SK-N-SH (cell line): ENCODE measurements around the gene SEPTIN2. TPM values are rescaled to one million over a fixed set of nuclear protein-coding genes. Genes with fewer than 3 reads are reported as not detected.

Source experiments
- CTCF ChIA-PET: fragments of 300-600, 350-600 bp; formaldehyde crosslinking; extraction: SDS; loops from one replicate; lab custom pipeline; 2021; lab: Yijun Ruan, JAX
- POLR2A ChIA-PET: fragments of 350-600 bp; sonication (Branson Sonifier 250); formaldehyde crosslinking; extraction: SDS; loops from one replicate; lab custom pipeline; 2020; ENCODE audit warnings: antibody characterized with exemption, inconsistent platforms; lab: Yijun Ruan, JAX
- DNase-seq: peaks from one replicate; pipeline ENCODE4 v3.0.0; 2012
- H2AFZ ChIP-seq: fragments of 200-600 bp; sonication (generic); 2 replicates; pipeline ENCODE4 v1.8.1; 2016; ENCODE audit warnings: antibody characterized with exemption, mild to moderate bottlenecking, low read depth
- H3F3A ChIP-seq: fragments of 200-600 bp; sonication (generic); replicated peaks from 2 replicates; pipeline ENCODE3; 2016; ENCODE audit warnings: antibody characterized with exemption, mild to moderate bottlenecking; ENCODE audit not compliant: insufficient read depth
- H3K27ac ChIP-seq, 2 experiments: fragments of 200-500 bp in 1 of 2; fragments of 200-600 bp in 1 of 2; sonication (Bioruptor generic) in 1 of 2; sonication (generic), shearing (Covaris generic) in 1 of 2; 2 replicates each; pipeline versions ENCODE4 v1.5.1 to v1.6.1; 2014 to 2016; ENCODE audit warnings: low read depth in 2 of 2, inconsistent platforms in 1 of 2, low read length in 1 of 2, mild to moderate bottlenecking in 1 of 2, mixed read lengths in 1 of 2
- H3K27me3 ChIP-seq: fragments of 200-600 bp; sonication (generic), shearing (Covaris generic); 2 replicates; pipeline ENCODE4 v1.6.1; 2016; ENCODE audit warnings: mixed run types; ENCODE audit not compliant: insufficient read depth
- H3K36me3 ChIP-seq, 2 experiments: fragments of 200-500 bp in 1 of 2; fragments of 200-600 bp in 1 of 2; sonication (Bioruptor generic) in 1 of 2; sonication (generic) in 1 of 2; replicated peaks in 1 of 2; 2 replicates each; pipeline versions ENCODE3 to v1.5.1; 2014 to 2016; ENCODE audit warnings: low read length in 1 of 2, mild to moderate bottlenecking in 1 of 2; ENCODE audit not compliant: insufficient read depth in 2 of 2, control insufficient read depth in 1 of 2
- H3K4me1 ChIP-seq, 2 experiments: fragments of 200-500 bp in 1 of 2; fragments of 200-600 bp in 1 of 2; sonication (Bioruptor generic) in 1 of 2; sonication (generic), shearing (Covaris generic) in 1 of 2; 2 replicates each; pipeline versions ENCODE4 v1.5.1 to v1.6.1; 2014 to 2016; ENCODE audit warnings: low read depth in 1 of 2, low read length in 1 of 2, mixed run types in 1 of 2; ENCODE audit not compliant: insufficient read depth in 2 of 2, control insufficient read depth in 1 of 2
- H3K4me2 ChIP-seq: fragments of 200-600 bp; sonication (generic), shearing (Covaris generic); 2 replicates; pipeline ENCODE4 v1.6.1; 2017; ENCODE audit warnings: mixed run types
- H3K4me3 ChIP-seq, 2 experiments: fragments of 200-500 bp in 1 of 2; fragments of 200-600 bp in 1 of 2; sonication (Bioruptor generic) in 1 of 2; sonication (generic), shearing (Covaris generic) in 1 of 2; 2 replicates each; pipeline versions ENCODE4 v1.5.1 to v1.8.1; 2014 to 2016; ENCODE audit warnings: low read depth in 2 of 2, inconsistent platforms in 1 of 2, low read length in 1 of 2, mild to moderate bottlenecking in 1 of 2, mixed read lengths in 1 of 2, moderate library complexity in 1 of 2
- H3K79me2 ChIP-seq: fragments of 200-600 bp; sonication (generic); 2 replicates; pipeline ENCODE4 v1.8.1; 2017; ENCODE audit warnings: mild to moderate bottlenecking; ENCODE audit not compliant: insufficient read depth
- H3K9ac ChIP-seq: fragments of 200-600 bp; sonication (generic); 2 replicates; pipeline ENCODE4 v1.6.1; 2017; ENCODE audit warnings: mixed run types
- H3K9me2 ChIP-seq: fragments of 200-600 bp; sonication (generic); 2 replicates; pipeline ENCODE4 v1.6.1; 2017; ENCODE audit warnings: mixed run types
- H3K9me3 ChIP-seq: fragments of 200-600 bp; sonication (generic); 2 replicates; pipeline ENCODE4 v1.6.1; 2017; ENCODE audit warnings: mixed run types, mild to moderate bottlenecking, moderate library complexity
- H4K20me1 ChIP-seq: fragments of 200-600 bp; sonication (generic); 2 replicates; pipeline ENCODE4 v1.6.1; 2017; ENCODE audit warnings: mild to moderate bottlenecking, mixed run types; ENCODE audit not compliant: insufficient read depth
- CTCF ChIP-seq: fragments of 200-600 bp; sonication (generic); IDR thresholded peaks from 2 replicates; pipeline ENCODE4 v1.6.1; 2017; ENCODE audit warnings: antibody characterized with exemption, mild to moderate bottlenecking, moderate library complexity
- ELF1 ChIP-seq: IDR thresholded peaks from 2 replicates; pipeline ENCODE4 v1.4.0; 2012
- EP300 ChIP-seq, 2 experiments: IDR thresholded peaks; 2 replicates each; pipeline versions ENCODE4 v1.4.0 to v1.6.1; 2012; ENCODE audit warnings: borderline replicate concordance in 1 of 2, low read depth in 1 of 2, low read length in 1 of 2
- FOSL2 ChIP-seq: IDR thresholded peaks from 2 replicates; pipeline ENCODE4 v1.4.0; 2012; ENCODE audit warnings: low read depth, mild to moderate bottlenecking, moderate library complexity, borderline replicate concordance
- FOXM1 ChIP-seq: IDR thresholded peaks from 2 replicates; pipeline ENCODE4 v1.4.0; 2012; ENCODE audit warnings: low read depth, mild to moderate bottlenecking
- GABPA ChIP-seq: IDR thresholded peaks from 2 replicates; pipeline ENCODE4 v1.4.0; 2012; ENCODE audit warnings: low read depth, mild to moderate bottlenecking
- JUND ChIP-seq: IDR thresholded peaks from 2 replicates; pipeline ENCODE4 v1.4.0; 2012
- NFIC ChIP-seq: IDR thresholded peaks from 2 replicates; pipeline ENCODE4 v1.4.0; 2012; ENCODE audit warnings: borderline replicate concordance
- PBX3 ChIP-seq: IDR thresholded peaks from 2 replicates; pipeline ENCODE4; 2012
- REST ChIP-seq: IDR thresholded peaks from 2 replicates; pipeline ENCODE4 v1.6.1; 2012; ENCODE audit warnings: mild to moderate bottlenecking, low read depth, low read length, moderate library complexity
- RFX5 ChIP-seq: IDR thresholded peaks from 2 replicates; pipeline ENCODE4 v1.6.1; 2012; ENCODE audit warnings: mild to moderate bottlenecking, improper control_type of control experiment, low read length
- RXRA ChIP-seq: IDR thresholded peaks from 2 replicates; pipeline ENCODE4 v1.4.0; 2012; ENCODE audit warnings: low read depth, mild to moderate bottlenecking, borderline replicate concordance
- SIN3A ChIP-seq: IDR thresholded peaks from 2 replicates; pipeline ENCODE4 v1.6.1; 2012; ENCODE audit warnings: low read depth, mild to moderate bottlenecking, low read length, moderate library complexity, borderline replicate concordance
- SMC3 ChIP-seq: IDR thresholded peaks from 2 replicates; pipeline ENCODE4 v1.6.1; 2012; ENCODE audit warnings: low read depth, low read length, improper control_type of control experiment
- WGBS: methylation state at CpG from one replicate; pipeline ENCODE4 v1.1.6; 2017; ENCODE audit warnings: low lambda C conversion rate; 5-methylcytosine and 5-hydroxymethylcytosine counted together
- polyA plus RNA-seq, 3 experiments: library from polyadenylated mRNA; depleted of rRNA; stranded (reverse); fragments of >200 nt; gene quantifications; 2 replicates each; pipeline ENCODE4 v1.2.3, GENCODE V29; 2012

Gene SEPTIN2
- polyA plus RNA-seq, 1 of the 3 experiments (the other 2 are of a cell fraction), result 226 TPM

GRCh38 chr2:241289597-241289996, 26.1 kb upstream of the SEPTIN2 start:
- no peak overlapping the region for H3K27ac ChIP-seq
- H4K20me1 ChIP-seq, result peaks cover 70% of the 10 kb centered on the region
- H3K79me2 ChIP-seq, result peaks cover 99% of the 10 kb centered on the region
- no peak overlapping the region for H3K4me2 ChIP-seq
- H3K9me2 ChIP-seq, result no peaks in the 10 kb centered on the region
- 73% methylated on average over 3 of the region's 3 CpGs for WGBS
- CTCF ChIA-PET, result interaction anchor here (1.5 to 5.8 kb wide), 2 partner anchors 25 to 438 kb away, joined by 4 to 29 read pairs; partner anchors contain the start of genes HDLBP and SEPTIN2
- no peak overlapping the region for H3K4me3 ChIP-seq
- no peak overlapping the region for H2AFZ ChIP-seq
- TF ChIP-seq REST, result no peak
- no peak for TF ChIP-seq ELF1
- no peak for TF ChIP-seq EP300 (IDR thresholded peaks at IDR 0.05; ENCODE audit: borderline replicate concordance in 1 of 2, low read depth in 1 of 2, low read length in 1 of 2)
- TF ChIP-seq CTCF, result peak; percentile 11; the same call in 1 of the 2 replicates
- no peak for TF ChIP-seq PBX3
- no peak for TF ChIP-seq FOXM1
- H3K27me3 ChIP-seq, result no peaks in the 10 kb centered on the region
- H3K36me3 ChIP-seq, result peaks cover 3 to 14% of the 10 kb centered on the region in 2 experiments
- H3K9me3 ChIP-seq, result no peaks in the 10 kb centered on the region
- peaks cover 5 to 10% of the 10 kb centered on the region in 2 experiments; a peak in 2 of 4 replicates for H3K4me1 ChIP-seq
- DNase-seq, result no peak
- POLR2A ChIA-PET, result interaction anchor here (1.2 kb wide), 1 partner anchor 71 kb away, joined by 3 read pairs; no protein-coding TSS in a partner anchor
- H3K9ac ChIP-seq, result no peak overlapping the region
- H3F3A ChIP-seq, result no peaks in the 10 kb centered on the region

- peak overlapping the region in 1 of 2 experiments; percentile 80; a peak in 2 of 4 replicates for H3K27ac ChIP-seq
- no peak overlapping the region for H3K9ac ChIP-seq
- H3K36me3 ChIP-seq, result peaks cover 0 to 7% of the 10 kb centered on the region in 2 experiments
- 97% methylated on average over 6 of the region's 6 CpGs for WGBS
- H4K20me1 ChIP-seq, result peaks cover 74% of the 10 kb centered on the region
- H3F3A ChIP-seq, result no peaks in the 10 kb centered on the region
- H3K9me3 ChIP-seq, result no peaks in the 10 kb centered on the region
- CTCF ChIA-PET, result interaction anchor here (0.6 to 5.8 kb wide), 5 partner anchors 11 to 377 kb away, joined by 3 to 29 read pairs (median 6); partner anchors contain the start of genes HDLBP and SEPTIN2
- peaks cover 5 to 10% of the 10 kb centered on the region in 2 experiments; a peak in 2 of 4 replicates for H3K4me1 ChIP-seq
- peaks cover 99% of the 10 kb centered on the region for H3K79me2 ChIP-seq
- no peak overlapping the region for H2AFZ ChIP-seq
- TF ChIP-seq SIN3A, result no peak
- TF ChIP-seq JUND, result no peak
- TF ChIP-seq NFIC, result no peak
- no peak for TF ChIP-seq RXRA
- TF ChIP-seq EP300 (IDR thresholded peaks at IDR 0.05; ENCODE audit: borderline replicate concordance in 1 of 2, low read depth in 1 of 2, low read length in 1 of 2), result no peak
- no peak for TF ChIP-seq ELF1
- no peak for TF ChIP-seq FOSL2
- no peak for TF ChIP-seq SMC3
- no peak for TF ChIP-seq RFX5
- no peak for TF ChIP-seq GABPA
- H3K4me3 ChIP-seq, result no peak overlapping the region
- POLR2A ChIA-PET, result interaction anchor here (0.9 to 1.6 kb wide), 2 partner anchors 24 to 25 kb away, joined by 3 to 5 read pairs; partner anchors contain the start of gene HDLBP
- H3K4me2 ChIP-seq, result no peak overlapping the region
- no peaks in the 10 kb centered on the region for H3K9me2 ChIP-seq
- no peaks in the 10 kb centered on the region for H3K27me3 ChIP-seq
- DNase-seq, result no peak
These were observed 24.6 kb upstream of the SEPTIN2 start for GRCh38 chr2:241291153-241291552.
